Measurements from ENCODE around the gene RNF138.

GRCh38 chr18:32177530-32177929 lies 85.9 kb downstream of the RNF138 start:
- TF ChIP-seq MAX (IDR thresholded peaks at IDR 0.05; ENCODE audit: low read depth, low read length) (no peak), BMI1 (IDR thresholded peaks at IDR 0.05; ENCODE audit: borderline replicate concordance) (no peak), SRF (IDR thresholded peaks at IDR 0.05; ENCODE audit: low read depth in 2 of 2, low read length in 2 of 2) (no peak), REST (IDR thresholded peaks at IDR 0.05; ENCODE audit: low read depth, low read length) (no peak)
